Measurements from ENCODE around the gene SEZ6.

GRCh38 chr17:28906276-28906675 is 99.6 kb downstream of the SEZ6 start:
- no peak for TF ChIP-seq CTCF (IDR thresholded peaks at IDR 0.05)
- TF ChIP-seq POLR2A (IDR thresholded peaks at IDR 0.05), result no peak
- TF ChIP-seq EP300 (IDR thresholded peaks at IDR 0.05), result no peak
- TF ChIP-seq POLR2AphosphoS5 (IDR thresholded peaks at IDR 0.05), result no peak

Data from stomach (tissue), 4 donors.